Ectodermal cell (in vitro differentiated cells): ENCODE data around the gene PSMD5.

Source experiments
- H3K27ac ChIP-seq: 2 replicates; pipeline ENCODE4 v1.7.0; 2013; ENCODE audit warnings: mild to moderate bottlenecking, low read depth, low read length; ENCODE audit not compliant: insufficient read depth, poor library complexity, severe bottlenecking
- H3K27me3 ChIP-seq: 2 replicates; pipeline ENCODE4 v1.7.0; 2013; ENCODE audit warnings: mild to moderate bottlenecking, low read length; ENCODE audit not compliant: insufficient read depth, control insufficient read depth, poor library complexity, severe bottlenecking
- H3K36me3 ChIP-seq: one replicate; pipeline ENCODE4 v1.7.0; 2013; ENCODE audit warnings: low read length; ENCODE audit not compliant: control insufficient read depth, insufficient read depth
- H3K4me1 ChIP-seq: one replicate; pipeline ENCODE4 v1.7.0; 2013; ENCODE audit warnings: low read length; ENCODE audit not compliant: control insufficient read depth, insufficient read depth
- H3K4me3 ChIP-seq: 2 replicates; pipeline ENCODE4 v1.7.0; 2013; ENCODE audit warnings: low read depth, low read length, control low read depth; ENCODE audit not compliant: insufficient read depth
- H3K9me3 ChIP-seq: 2 replicates; pipeline ENCODE4 v1.7.0; 2013; ENCODE audit warnings: mild to moderate bottlenecking, low read length, moderate library complexity; ENCODE audit not compliant: control insufficient read depth
- WGBS, 2 experiments: methylation state at CpG; one replicate each; pipeline ENCODE4 v1.1.7; 2013; ENCODE audit warnings: missing lambda C conversion rate in 2 of 2; 5-methylcytosine and 5-hydroxymethylcytosine counted together

PSMD5 gene

GRCh38 chr9:120779227-120779626 is 63.5 kb downstream of the PSMD5 start:
- no peak overlapping the region for H3K4me3 ChIP-seq
- H3K36me3 ChIP-seq = peaks cover 30% of the 10 kb centered on the region
- no peaks in the 10 kb centered on the region for H3K27me3 ChIP-seq
- no peaks in the 10 kb centered on the region for H3K4me1 ChIP-seq
- H3K27ac ChIP-seq = no peak overlapping the region
- H3K9me3 ChIP-seq = no peaks in the 10 kb centered on the region

GRCh38 chr9:120778758-120779157 is 64.0 kb downstream of the PSMD5 start:
- WGBS, 2 experiments = 93 to 96% methylated on average over 2 of the region's 2 CpGs
- Histone ChIP-seq H3K4me3 (no peak overlapping the region), H3K36me3 (peaks cover 30% of the 10 kb centered on the region), H3K4me1 (no peaks in the 10 kb centered on the region), H3K9me3 (no peaks in the 10 kb centered on the region), H3K27ac (no peak overlapping the region), H3K27me3 (no peaks in the 10 kb centered on the region)

- Histone ChIP-seq H3K27ac (no peak overlapping the region), H3K4me3 (no peak overlapping the region), H3K36me3 (peaks cover 30% of the 10 kb centered on the region), H3K27me3 (no peaks in the 10 kb centered on the region), H3K4me1 (no peaks in the 10 kb centered on the region), H3K9me3 (no peaks in the 10 kb centered on the region)
- WGBS, 2 experiments = 93 to 96% methylated on average over 5 of the region's 5 CpGs
Observed at GRCh38 chr9:120777229-120777628, 65.5 kb downstream of the PSMD5 start.

- peaks cover 30% of the 10 kb centered on the region for H3K36me3 ChIP-seq
Observed at GRCh38 chr9:120776788-120777187, 65.9 kb downstream of the PSMD5 start.

GRCh38 chr9:120775859-120776258 is 66.9 kb downstream of the PSMD5 start:
- Histone ChIP-seq H3K4me1 (no peaks in the 10 kb centered on the region), H3K36me3 (peaks cover 40% of the 10 kb centered on the region), H3K4me3 (no peak overlapping the region), H3K9me3 (no peaks in the 10 kb centered on the region), H3K27ac (no peak overlapping the region), H3K27me3 (no peaks in the 10 kb centered on the region)
- 97 to 99% methylated on average over 4 to 5 of the region's 5 CpGs for WGBS, 2 experiments

More at GRCh38 chr9:120776788-120777187, 65.9 kb downstream of the PSMD5 start:
- Histone ChIP-seq H3K27ac (no peak overlapping the region), H3K4me3 (no peak overlapping the region), H3K27me3 (no peaks in the 10 kb centered on the region), H3K4me1 (no peaks in the 10 kb centered on the region), H3K9me3 (no peaks in the 10 kb centered on the region)
- WGBS, 2 experiments = 97 to 100% methylated on average over 1 of the region's 1 CpG

- no peaks in the 10 kb centered on the region for H3K27me3 ChIP-seq
- H3K9me3 ChIP-seq = no peaks in the 10 kb centered on the region
- H3K27ac ChIP-seq = no peak overlapping the region
- no peaks in the 10 kb centered on the region for H3K4me1 ChIP-seq
- WGBS, 2 experiments = 95 to 97% methylated on average over 4 of the region's 4 CpGs
- H3K36me3 ChIP-seq = peaks cover 50% of the 10 kb centered on the region
- H3K4me3 ChIP-seq = no peak overlapping the region
Observed at GRCh38 chr9:120774719-120775118, 68.0 kb downstream of the PSMD5 start.

- no peaks in the 10 kb centered on the region for H3K9me3 ChIP-seq
- peaks cover 53% of the 10 kb centered on the region for H3K36me3 ChIP-seq
- H3K4me3 ChIP-seq = no peak overlapping the region
- H3K4me1 ChIP-seq = no peaks in the 10 kb centered on the region
- no peak overlapping the region for H3K27ac ChIP-seq
- no peaks in the 10 kb centered on the region for H3K27me3 ChIP-seq
- WGBS, 2 experiments = 97% methylated on average over 3 of the region's 3 CpGs
Observed at GRCh38 chr9:120773256-120773655, 69.5 kb downstream of the PSMD5 start.

- H3K27ac ChIP-seq = no peak overlapping the region
- no peaks in the 10 kb centered on the region for H3K9me3 ChIP-seq
- H3K27me3 ChIP-seq = no peaks in the 10 kb centered on the region
- WGBS, 2 experiments = 95 to 100% methylated on average over 4 of the region's 4 CpGs
- no peaks in the 10 kb centered on the region for H3K4me1 ChIP-seq
- no peak overlapping the region for H3K4me3 ChIP-seq
- H3K36me3 ChIP-seq = peaks cover 48% of the 10 kb centered on the region
Observed at GRCh38 chr9:120770931-120771330, 71.8 kb downstream of the PSMD5 start.

GRCh38 chr9:120768886-120769285 is 73.8 kb downstream of the PSMD5 start:
- no peaks in the 10 kb centered on the region for H3K9me3 ChIP-seq
- H3K27ac ChIP-seq = no peak overlapping the region
- H3K27me3 ChIP-seq = no peaks in the 10 kb centered on the region
- peaks cover 39% of the 10 kb centered on the region for H3K36me3 ChIP-seq
- 92 to 93% methylated on average over 1 of the region's 1 CpG for WGBS, 2 experiments
- no peak overlapping the region for H3K4me3 ChIP-seq
- H3K4me1 ChIP-seq = no peaks in the 10 kb centered on the region

- Histone ChIP-seq H3K27ac (no peak overlapping the region), H3K4me1 (no peaks in the 10 kb centered on the region), H3K4me3 (no peak overlapping the region), H3K27me3 (no peaks in the 10 kb centered on the region), H3K36me3 (peaks cover 39% of the 10 kb centered on the region), H3K9me3 (no peaks in the 10 kb centered on the region)
- 88 to 91% methylated on average over 4 of the region's 4 CpGs for WGBS, 2 experiments
Observed at GRCh38 chr9:120768247-120768646, 74.5 kb downstream of the PSMD5 start.

GRCh38 chr9:120767451-120767850 is 75.3 kb downstream of the PSMD5 start:
- no peak overlapping the region for H3K27ac ChIP-seq
- H3K4me1 ChIP-seq = no peaks in the 10 kb centered on the region
- 93 to 95% methylated on average over 3 of the region's 3 CpGs for WGBS, 2 experiments
- peaks cover 39% of the 10 kb centered on the region for H3K36me3 ChIP-seq
- H3K9me3 ChIP-seq = no peaks in the 10 kb centered on the region
- no peak overlapping the region for H3K4me3 ChIP-seq
- no peaks in the 10 kb centered on the region for H3K27me3 ChIP-seq
